Stimulated activated naive CD4-positive, alpha-beta T cell treated with Interleukin-2 at 50 U/mL for 16 hours (primary cell): Measurements from ENCODE around the gene KCNH1.
"Not testable (repeated sequence)": the region's sequence is repeated elsewhere in the genome, so short reads cannot be mapped to it uniquely, and the experiment has no call there.

Source experiments
- DNase-seq: peaks from one replicate; lab custom pipeline; 2025; lab: John Stamatoyannopoulos, UW

KCNH1 gene

DNA sequence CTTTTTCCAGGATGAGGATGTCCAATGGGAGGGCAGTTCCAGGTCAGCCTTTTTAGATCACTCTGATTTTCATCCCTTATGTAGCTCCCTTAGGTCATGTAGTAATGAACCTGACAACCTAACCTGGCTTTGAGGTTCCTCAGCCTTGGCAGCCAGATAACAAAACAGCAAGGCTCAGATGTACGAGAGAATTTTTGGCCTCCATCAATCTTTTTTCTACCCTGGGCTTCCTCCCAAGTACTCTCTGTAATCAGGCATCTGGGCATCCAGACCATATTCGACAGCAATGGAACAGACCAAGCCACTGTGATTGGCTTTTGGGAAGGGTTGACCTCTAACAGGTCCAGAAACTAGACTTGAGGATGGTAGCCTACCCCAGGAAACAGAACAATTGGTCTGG is 38.6 kb downstream of the KCNH1 start:
- DNase-seq: no peak

GRCh38 chr1:211092955-211093354 is 41.0 kb downstream of the KCNH1 start:
- DNase-seq: no peak

- no peak for DNase-seq
Observed at GRCh38 chr1:211091867-211092266, 42.1 kb downstream of the KCNH1 start.

- no peak for DNase-seq
Observed at GRCh38 chr1:211089536-211089935, 44.4 kb downstream of the KCNH1 start.

- DNase-seq: no peak
Observed at GRCh38 chr1:211088156-211088555, 45.8 kb downstream of the KCNH1 start.

DNA sequence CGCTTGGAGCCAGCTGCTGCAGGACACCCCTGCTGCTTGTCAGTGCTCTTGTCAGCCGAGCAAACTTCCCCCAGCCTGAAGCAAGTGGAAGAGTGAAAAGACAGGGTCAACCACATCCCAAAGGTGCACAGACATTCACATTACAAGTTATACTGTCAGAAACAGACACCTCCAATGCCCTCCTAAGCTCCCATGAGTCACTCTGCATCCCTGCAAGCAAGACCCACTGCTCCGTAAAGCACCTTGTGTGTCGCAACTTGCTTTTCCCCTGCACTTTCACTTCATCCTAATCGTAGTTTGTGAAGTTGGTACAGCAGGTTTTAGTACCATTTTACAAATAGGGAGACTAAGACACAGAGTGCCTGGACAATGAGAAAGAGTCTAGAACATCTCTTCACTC is 51.1 kb downstream of the KCNH1 start:
- no peak for DNase-seq

DNA sequence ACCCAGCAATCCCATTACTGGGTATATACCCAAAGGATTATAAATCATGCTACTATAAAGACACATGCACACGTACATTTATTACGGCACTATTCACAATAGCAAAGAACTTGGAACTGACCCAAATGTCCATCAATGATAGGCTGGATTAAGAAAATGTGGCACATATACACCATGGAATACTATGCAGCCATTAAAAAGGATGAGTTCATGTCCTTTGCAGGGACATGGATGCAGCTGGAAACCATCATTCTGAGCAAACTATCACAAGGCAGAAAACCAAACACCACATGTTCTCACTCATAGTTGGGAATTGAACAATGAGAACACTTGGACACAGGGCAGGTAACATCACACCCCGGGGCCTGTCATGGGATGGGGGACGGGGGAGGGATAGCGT is 52.5 kb downstream of the KCNH1 start:
- not testable (repeated sequence) for DNase-seq

DNA sequence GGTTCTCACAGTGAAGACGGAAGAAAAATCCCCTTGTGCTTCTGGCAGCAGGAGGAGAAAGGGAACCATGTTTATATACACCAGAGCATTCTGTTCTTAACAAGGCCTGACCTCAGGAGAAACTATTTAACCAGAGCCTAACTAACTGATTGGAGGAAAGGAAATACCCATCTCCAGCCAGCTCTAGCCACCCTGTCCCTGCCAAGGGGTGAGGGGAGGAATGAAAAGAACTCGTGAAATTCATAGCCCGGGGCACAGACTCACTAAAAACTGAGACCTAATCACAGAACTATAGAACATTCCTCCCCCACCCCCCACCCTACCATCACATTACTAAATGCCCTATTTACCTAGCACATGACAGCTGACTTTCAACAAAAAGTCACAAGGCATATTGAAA is 65.0 kb downstream of the KCNH1 start:
- no peak for DNase-seq

DNA sequence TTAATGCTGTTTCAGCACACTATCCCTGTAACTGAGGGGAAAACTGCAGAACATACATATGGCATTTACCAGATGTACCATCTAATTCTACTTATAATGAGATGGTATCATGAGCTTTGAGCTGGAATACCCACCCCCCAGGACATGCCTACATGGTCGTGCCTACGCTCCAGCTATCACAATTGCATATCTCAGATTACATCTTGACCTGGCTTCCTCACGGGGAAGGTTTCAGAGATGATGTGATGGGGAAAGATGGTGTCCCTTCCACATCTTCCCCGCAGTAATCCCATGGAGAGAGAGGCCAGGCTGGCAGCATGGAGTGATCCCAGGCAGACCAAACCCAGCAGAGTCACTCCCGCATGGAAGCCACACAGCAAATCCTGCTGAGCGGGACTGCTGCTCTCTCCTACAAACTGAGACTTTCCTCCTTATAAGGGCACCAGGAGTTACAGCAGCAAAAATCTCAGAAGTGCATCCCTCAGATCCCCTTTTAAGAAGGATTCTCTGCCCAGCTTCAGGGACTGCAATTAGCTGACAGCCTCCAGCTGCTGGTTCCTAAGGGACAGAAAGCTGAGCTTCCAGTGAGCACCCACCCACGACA is 67.1 kb downstream of the KCNH1 start:
- no peak for DNase-seq

DNA sequence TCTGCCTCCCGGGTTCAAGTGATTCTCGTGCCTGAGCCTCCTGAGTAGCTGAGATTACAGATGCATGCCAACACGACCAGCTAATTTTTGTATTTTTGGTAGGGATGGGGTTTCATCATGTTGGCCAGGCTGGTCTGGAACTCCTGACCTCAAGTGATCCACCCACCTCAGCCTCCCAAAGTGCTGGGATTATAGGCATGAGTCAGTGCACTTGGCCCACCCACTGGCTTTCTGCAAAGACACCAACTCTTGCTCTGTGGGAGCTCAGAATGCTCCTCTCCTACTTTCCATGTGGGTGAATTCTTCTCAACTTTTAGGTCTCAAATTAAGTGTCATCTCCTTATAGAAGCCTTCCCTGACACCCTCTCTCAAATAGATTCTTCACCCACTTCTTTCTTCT is 92.1 kb downstream of the KCNH1 start:
- not testable (repeated sequence) for DNase-seq

DNA sequence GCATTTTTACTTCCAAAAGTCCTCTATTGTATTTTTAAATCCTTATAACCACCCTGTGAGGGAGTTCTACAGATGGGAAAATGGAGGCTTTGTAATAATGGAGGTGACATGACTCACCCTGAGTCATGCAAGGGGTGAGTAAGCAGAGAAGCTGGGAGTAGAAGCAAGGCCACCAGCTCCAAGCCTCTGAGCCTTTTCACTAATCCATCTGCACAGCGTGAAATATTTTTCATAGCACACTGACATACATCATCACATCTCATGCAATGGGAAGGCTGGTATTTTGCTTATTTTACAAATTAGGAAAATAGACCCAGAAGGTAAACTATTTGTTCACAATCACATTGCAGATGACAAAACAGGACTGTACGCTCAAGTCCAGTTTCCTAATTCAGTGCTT is 96.9 kb downstream of the KCNH1 start:
- no peak for DNase-seq

DNA sequence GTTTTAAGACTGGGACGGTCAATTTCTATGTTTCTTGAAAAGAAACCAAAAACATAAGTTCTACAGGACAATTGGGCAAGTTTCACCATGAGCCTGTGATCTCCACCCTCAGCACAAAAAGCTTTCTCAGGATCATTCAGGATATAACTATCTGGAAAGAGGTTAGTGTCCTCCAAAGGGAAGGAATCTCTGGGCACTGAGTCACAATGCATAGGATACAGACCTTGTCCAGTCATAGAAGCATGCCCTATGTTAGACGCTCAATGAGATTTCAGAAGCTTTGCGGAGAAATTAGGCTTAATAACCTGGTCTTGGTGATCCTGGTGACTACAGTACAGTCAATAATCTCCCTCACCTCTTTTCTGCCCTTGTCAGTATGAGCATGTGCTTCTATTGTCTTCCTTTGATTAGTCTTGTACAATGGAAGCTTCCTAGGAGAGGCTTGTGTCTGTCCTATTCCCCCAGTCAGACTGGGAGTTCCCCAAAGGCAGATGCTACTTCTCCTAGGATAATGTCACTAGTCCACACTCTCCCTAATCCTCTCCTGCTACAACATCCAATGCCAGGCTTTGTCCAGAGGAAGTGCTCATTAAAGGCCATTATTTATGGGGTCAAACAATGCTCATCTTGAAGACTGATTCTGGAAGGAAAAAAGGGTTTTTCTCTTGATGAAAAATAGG is 97.4 kb downstream of the KCNH1 start:
- DNase-seq: no peak

DNA sequence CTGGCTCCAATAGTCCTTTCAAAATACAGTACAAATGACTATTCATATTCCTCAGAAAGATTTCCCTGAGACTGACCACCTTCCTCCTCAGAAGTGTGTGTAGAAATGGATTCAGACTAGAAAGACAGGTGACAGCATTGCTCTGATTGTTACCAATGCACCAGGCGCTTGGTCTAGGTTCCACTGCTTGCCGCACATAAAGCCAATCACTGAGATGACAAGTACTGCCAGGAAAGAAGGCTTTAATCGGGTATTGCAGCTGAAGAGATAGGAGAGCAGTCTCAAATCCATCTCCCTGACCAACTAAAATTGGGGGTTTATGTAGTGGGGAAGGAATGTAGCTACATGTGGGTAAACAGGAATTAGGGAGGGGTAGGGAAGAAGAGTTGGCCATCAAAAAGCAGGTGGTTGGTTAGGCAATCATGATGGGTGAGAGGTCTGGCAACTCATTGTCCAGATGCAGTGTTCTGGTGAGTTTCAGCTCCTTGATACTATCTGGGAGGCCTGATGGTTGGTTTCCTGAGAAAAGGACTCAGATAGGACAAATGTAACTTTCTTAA is 98.0 kb downstream of the KCNH1 start:
- DNase-seq: no peak

GRCh38 chr1:211033921-211034525 is 99.9 kb downstream of the KCNH1 start:
- DNase-seq: no peak

- no peak for DNase-seq
Observed at GRCh38 chr1:211024901-211025300, 109.0 kb downstream of the KCNH1 start.

GRCh38 chr1:211019266-211019665 is 114.7 kb downstream of the KCNH1 start:
- DNase-seq: no peak

DNA sequence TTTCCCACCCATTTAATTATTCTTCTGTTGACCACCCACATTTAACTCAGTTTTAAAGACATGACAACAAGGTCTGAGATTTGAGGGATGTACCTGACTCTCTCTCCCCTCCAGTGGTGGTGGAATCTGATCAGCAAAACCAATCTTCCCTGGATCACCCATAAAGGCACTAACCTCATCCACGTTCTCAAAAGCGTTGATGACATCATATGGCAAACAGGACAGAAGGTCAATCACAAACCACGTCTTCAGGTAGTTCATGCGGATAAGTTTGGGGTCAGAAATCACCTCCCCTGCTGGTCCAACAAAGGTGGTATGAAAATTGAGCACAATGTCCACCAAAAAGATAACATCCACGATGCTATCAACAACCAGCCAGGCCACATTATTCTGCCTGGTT is 115.3 kb downstream of the KCNH1 start:
- DNase-seq: no peak

DNA sequence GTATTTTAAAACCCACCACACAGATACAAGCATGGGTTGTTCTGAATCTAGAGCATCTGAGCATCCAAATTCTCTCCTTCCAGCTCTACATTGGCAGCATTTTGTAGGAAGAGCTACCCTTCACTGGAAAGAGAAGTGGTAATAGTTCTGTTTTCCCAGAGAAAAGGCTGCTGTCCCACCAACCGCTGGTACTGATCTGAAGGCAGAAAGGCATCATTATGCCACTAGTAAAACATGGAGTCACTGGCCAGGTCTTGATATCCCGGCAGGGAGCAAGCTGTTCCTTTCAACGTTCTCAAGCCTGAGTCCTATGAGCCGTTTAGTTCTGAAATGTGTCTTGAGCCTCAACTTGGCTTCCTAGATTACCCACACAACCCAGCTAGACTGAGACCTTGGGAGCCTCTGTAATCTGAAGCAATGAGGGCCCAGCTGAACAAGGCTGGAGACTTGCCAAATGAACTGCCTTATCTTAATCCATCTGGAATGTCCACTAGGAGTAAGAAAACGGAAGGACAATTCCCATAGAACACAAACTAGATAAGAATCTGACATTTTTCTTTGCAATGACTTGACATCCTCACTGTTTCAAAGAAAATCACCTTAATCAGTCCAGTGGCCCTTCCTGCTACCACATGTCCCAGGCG is 116.8 kb downstream of the KCNH1 start:
- DNase-seq: no peak

DNA sequence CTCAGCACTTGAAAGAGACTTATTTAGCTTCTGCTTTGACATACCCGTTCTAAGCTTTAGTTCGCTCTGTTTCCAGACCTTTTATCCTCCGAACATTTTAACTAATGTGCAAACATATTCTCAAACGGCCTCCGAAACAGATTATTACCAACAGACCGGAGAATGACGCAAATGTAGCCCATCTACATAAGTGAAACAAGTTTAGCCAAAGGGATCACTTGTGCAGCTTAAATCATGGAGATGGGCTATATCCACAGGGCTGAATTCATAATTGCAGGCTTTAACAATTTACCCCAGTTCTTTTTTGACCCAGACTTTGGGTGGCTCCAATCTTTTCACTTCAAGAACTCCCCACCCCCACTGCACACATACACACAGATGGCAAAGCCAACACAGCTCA is 119.7 kb downstream of the KCNH1 start:
- DNase-seq: no peak

DNA sequence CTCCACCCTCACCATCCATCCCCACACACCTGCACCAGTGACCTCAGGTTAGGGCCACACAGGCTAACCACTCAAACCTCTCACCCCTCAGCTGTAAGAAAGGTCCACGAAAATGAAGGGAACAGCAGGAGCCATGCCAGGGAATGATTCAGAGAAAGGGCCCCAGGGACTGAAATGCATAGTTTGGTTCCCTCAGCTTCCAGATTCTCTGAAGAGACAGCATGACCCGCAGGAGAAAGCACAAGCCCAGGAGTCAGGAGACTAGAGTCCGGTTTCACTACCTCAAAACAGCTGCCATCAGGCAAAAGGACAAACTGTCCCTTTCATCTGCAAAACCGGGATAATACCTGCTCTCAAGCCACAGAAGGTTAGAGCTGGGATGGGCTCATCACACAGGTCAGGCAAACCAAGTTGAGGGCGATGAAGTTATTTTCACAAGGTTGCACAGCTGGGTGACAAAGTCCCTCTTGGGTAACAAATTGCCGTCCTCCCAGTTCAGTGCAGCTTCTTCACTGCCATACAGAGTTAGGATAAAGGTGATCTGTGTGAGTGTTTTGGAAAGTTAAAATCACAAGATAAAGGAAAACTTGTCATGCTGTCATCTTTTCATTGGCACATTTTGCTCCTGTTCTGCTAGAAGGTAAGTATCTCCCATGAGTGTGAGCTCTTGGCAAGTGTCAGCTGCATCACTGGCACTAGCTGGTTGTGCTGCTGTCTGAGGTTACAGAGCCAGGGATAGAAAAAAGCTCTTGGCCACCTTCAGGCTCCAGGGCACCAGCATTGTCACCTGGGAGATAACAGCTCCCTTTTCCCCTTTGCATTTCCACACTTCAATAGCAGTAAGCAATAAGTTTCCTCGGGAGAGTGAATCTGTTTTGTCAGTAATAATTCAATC is 120.4 kb downstream of the KCNH1 start:
- DNase-seq: no peak

DNA sequence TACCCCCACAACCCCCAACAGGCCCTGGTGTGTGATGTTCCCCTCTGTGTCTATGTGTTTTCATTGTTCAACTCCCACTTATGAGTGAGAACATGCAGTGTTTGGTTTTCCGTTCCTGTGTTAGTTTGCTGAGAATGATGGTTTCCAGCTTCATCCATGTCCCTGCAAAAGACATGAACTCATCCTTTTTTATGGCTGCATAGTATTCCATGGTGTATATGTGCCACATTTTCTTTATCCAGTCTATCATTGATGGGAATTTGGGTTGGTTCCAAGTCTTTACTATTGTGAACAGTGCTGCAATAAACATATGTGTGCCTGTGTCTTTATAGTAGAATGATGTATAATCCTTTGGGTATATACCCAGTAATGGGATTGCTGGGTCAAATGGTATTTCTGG is 122.8 kb downstream of the KCNH1 start:
- not testable (repeated sequence) for DNase-seq

DNA sequence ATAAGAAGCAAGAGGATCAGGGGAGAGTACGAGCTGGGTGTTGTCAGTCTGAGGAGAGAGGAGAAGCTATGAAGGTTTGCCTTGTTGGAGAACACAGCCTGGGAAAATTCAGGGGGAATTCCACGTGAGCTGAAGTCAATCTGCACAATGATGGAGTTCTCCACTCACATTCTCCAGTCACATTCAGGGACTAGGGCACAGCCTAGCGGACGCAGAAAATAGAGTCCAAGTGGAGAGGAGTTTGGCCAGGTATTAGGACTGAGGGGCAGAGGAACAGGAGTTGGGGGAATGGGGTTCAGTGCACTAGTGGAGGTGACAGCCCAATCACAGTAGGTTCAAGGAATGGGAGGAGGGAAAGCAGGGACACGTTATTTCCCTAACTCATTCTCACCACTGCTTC is 124.0 kb downstream of the KCNH1 start:
- DNase-seq: no peak
